ENCODE measurements around the gene HSP90B1. TPM values are rescaled to one million over a fixed set of nuclear protein-coding genes. Genes with fewer than 3 reads are reported as not detected.

Gene HSP90B1
- total RNA-seq, 2 experiments from 2014 or later: 540 to 565 TPM

DNA sequence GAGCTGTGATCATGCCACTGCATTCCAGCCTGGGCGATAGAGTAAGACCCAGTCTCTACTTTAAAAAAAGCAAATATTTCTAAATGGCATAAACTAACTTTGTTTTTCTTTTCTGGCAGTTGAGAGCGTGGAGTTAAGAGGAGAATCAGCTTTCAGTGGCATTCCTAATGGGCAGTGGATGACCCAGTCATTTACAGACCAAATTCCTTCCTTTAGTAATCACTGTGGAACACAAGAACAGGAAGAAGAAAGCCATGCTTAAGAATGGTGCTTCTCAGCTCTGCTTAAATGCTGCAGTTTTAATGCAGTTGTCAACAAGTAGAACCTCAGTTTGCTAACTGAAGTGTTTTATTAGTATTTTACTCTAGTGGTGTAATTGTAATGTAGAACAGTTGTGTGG, 56.6 kb downstream of the HSP90B1 start:
- Mint-ChIP-seq H3K4me1 (no peaks in the 10 kb centered on the region), H3K9me3 (no peaks in the 10 kb centered on the region), H3K27ac (no peak overlapping the region), H3K36me3 (peaks cover 9% of the 10 kb centered on the region), H3K27me3 (no peaks in the 10 kb centered on the region), H3K4me3 (no peak overlapping the region)
- no peak for DNase-seq

DNA sequence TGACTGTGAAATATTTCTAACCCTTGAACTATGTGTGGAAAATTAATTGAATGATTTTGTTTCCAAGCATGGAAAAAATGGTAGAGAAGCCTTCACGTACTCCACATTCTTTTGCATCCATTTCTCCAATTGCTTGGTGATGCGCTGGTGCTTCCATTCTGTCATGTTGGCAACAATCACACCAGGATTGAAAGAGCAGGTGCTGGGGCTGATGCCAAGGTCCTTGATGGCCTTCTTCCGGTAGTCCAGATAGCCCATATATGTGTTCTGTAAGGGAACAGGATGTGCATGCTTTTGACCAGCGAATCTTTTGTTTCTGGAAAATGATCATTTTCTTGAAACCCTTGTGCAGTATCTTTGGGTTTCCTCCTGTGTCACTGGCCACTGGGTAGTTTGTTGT, 64.0 kb downstream of the HSP90B1 start:
- H3K27me3 Mint-ChIP-seq: no peaks in the 10 kb centered on the region
- H3K4me1 Mint-ChIP-seq: no peaks in the 10 kb centered on the region
- H3K4me3 Mint-ChIP-seq: no peak overlapping the region
- H3K9me3 Mint-ChIP-seq: no peaks in the 10 kb centered on the region
- no peaks in the 10 kb centered on the region for H3K36me3 Mint-ChIP-seq
- no peak for DNase-seq
- H3K27ac Mint-ChIP-seq: no peak overlapping the region

DNA sequence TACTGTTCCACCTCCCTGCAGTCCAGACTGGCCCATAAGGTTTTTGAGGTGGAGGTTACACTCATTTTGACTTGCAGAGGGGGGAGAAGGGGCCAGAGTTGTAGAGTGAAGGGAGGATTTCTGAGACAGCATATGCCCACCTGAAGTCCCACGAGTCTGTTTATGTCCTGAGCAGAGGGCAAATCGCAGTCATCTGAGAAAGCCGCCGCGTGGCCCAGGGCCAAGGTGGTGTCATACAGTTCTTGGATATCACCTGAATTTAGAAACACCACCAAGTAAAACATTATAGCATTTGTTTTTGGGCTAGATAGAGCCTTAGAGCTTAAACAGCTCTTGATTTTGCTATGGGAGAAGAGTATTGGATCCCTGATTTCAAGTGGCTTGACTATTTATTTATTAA, 66.4 kb downstream of the HSP90B1 start:
- H3K4me3 Mint-ChIP-seq: no peak overlapping the region
- no peaks in the 10 kb centered on the region for H3K9me3 Mint-ChIP-seq
- peaks cover 3% of the 10 kb centered on the region for H3K27me3 Mint-ChIP-seq
- H3K36me3 Mint-ChIP-seq: no peaks in the 10 kb centered on the region
- H3K27ac Mint-ChIP-seq: no peak overlapping the region
- no peak for DNase-seq
- H3K4me1 Mint-ChIP-seq: no peaks in the 10 kb centered on the region

DNA sequence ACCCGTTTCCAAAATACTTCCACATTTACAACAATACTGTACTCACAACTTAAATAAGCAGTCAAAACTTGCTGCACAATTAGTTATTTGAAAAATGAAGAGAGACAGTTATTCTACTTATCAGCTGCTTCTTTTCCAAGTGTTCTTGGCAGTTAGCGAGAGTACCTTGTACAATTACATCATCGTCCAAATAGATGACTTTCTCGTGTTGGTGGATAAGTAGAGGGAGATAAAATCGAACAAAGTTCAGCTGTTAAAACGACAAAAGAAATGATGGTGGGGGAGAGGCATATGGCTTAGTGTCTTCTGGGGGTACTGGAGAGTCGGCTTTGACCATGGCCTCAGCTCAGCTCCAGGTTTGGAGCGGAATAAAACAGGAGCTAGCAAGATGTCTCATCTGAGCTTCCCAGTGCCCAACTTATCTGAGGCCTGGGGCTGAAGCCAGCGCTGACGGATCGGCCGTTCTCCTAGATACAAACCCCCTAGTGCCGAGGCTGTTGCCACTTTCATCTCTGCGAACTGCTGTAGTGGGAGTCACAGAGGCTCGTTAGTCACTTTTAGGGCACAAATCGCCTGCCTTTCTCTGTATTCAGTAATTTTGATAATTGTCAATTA, 67.2 kb downstream of the HSP90B1 start:
- Mint-ChIP-seq H3K27ac (no peak overlapping the region), H3K9me3 (no peaks in the 10 kb centered on the region), H3K4me3 (no peak overlapping the region), H3K27me3 (peaks cover 3% of the 10 kb centered on the region), H3K36me3 (no peaks in the 10 kb centered on the region), H3K4me1 (no peaks in the 10 kb centered on the region)
- no peak for DNase-seq

Other genes with a start within 250 kb of the HSP90B1 start
- 1 to 10 TPM; 9.6 TPM for gene NT5DC3, start 89.2 kb upstream of the HSP90B1 start, total RNA-seq
- 10 to 100 TPM; 58.3 to 59.3 TPM for gene TDG, start 35.5 kb downstream of the HSP90B1 start, total RNA-seq
- under 1 TPM in 1 of 2 experiments, not detected in 1; 0.43 TPM for gene GLT8D2, start 119.8 kb downstream of the HSP90B1 start, total RNA-seq
- 1 to 10 TPM; 7.6 to 8.0 TPM for gene HCFC2, start 134.1 kb downstream of the HSP90B1 start, total RNA-seq
- 10 to 100 TPM; 30.6 to 32.3 TPM for gene NFYB, start 207.8 kb downstream of the HSP90B1 start, total RNA-seq